HG02678 (cell line): ENCODE measurements around the gene RMI1.

Experiments used
- ATAC-seq: cut with Tn5 transposase; IDR thresholded peaks from one replicate; pipeline ENCODE4 v1.9.1; 2021; ENCODE audit warnings: mild to moderate bottlenecking, moderate library complexity; ENCODE audit not compliant: unreplicated experiment

The RMI1 gene

DNA sequence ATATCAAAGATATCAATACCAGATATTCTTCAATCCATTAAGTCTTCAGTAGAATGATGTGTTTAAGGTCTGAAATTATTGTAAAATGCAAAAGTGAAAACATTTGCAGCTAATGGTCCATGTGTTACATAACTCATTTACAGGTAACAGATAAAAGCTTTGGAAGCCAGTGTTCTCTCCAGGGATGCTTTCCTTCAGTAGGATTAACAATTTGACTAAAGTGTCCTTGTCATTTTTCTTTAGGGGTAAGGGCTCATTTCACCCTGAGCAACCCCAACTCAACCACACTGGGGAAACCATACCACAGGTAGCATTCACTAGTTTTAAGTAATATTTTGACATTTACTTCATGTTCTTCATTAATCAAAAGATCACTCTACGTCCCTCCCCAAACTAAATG, 13.5 kb upstream of the RMI1 start:
- ATAC-seq, result no peak

DNA sequence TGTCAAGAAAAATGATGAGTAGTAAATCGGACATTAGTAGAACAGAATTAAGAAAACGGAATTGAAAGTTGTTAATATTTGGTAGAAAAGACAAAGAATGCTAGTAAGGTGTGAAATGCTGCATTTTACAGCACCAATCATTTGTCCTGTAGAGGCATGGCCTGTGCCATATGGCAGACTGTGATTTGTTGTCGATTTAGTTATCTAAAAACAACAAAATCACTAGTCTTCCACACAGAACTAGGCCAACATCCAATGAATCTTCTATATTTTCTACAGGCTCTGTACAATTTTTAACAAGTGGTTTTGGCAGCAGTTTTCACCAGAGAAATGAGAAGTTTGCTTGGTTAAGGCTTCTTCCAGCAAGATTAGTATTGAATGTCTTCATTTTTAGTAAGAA, 11.0 kb upstream of the RMI1 start:
- no peak for ATAC-seq

GRCh38 chr9:83971485-83971884, 9.1 kb upstream of the RMI1 start:
- no peak for ATAC-seq

- ATAC-seq, result no peak
Measured at GRCh38 chr9:83972286-83972685, 8.3 kb upstream of the RMI1 start.

- no peak for ATAC-seq
Measured at GRCh38 chr9:83975300-83975699, 5.3 kb upstream of the RMI1 start.

GRCh38 chr9:83976372-83976771, 4.2 kb upstream of the RMI1 start:
- no peak for ATAC-seq

DNA sequence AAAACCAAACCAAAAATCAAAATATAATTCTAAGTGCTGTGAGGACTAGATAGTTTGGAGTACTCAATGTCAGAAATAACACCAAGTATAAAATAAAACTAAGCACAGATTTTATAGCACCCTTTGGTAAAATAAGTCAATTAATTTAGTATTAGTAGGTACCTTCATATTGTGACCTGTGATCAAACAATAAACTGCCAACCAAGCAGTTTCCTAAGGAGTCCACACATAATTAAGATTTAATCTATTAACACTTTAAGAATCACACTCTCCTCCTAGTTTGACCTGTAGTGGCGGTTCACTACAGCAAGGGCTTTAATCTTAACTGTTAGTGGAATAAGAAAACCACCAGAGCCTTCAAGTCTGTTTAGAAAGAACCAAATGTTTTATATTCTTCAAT, 3.4 kb upstream of the RMI1 start:
- ATAC-seq, result no peak

DNA sequence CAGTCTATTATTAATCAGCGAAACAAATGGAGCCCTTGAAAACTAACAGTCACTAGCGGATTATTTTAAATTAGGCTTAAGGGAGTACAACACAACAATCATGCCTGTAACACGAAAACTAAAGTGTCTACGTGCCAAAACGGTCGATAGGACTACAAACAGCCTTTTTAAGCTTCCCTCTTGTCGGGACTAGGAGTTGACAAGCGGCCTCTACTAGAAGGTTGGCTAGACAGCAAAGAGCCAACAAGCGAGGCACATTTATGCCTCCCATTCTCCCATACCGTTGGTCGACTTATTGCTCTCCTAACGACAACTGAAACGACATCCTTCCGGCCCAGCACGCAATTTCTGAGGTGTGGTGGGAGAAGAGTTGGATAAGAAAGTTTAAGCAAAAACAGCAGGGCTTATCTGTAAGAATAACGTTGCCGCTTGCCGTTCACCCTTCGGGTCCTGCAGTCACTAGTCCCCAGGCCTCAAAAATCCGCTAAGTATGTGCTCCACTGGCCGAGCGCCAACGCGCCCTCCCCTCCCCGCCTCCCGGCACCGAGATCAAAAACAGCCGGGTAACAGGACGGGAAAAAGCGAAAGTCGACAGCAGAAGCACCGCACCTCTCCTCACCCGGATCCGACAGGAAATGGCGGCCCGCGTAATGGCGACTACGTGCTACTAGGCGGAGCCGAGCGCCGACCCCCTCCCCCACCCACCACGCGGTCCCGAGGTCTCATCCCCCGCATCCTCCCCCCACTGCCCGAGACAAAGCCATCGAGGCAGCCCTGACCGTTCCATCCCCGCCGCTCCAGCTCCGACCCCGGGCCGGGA, 1.4 kb upstream of the RMI1 start:
- ATAC-seq, result peak; percentile 29

GRCh38 chr9:83979812-83980394, 702 bp upstream of the RMI1 start, which contains the start of gene HNRNPK:
TSS of gene HNRNPK (minus strand) at chr9:83980215. CDS start at chr9:83978252, 1,963 bp downstream.
- peak; percentile 85 for ATAC-seq

- no peak for ATAC-seq
Measured at GRCh38 chr9:83981126-83981871, 694 bp downstream of the RMI1 start.

DNA sequence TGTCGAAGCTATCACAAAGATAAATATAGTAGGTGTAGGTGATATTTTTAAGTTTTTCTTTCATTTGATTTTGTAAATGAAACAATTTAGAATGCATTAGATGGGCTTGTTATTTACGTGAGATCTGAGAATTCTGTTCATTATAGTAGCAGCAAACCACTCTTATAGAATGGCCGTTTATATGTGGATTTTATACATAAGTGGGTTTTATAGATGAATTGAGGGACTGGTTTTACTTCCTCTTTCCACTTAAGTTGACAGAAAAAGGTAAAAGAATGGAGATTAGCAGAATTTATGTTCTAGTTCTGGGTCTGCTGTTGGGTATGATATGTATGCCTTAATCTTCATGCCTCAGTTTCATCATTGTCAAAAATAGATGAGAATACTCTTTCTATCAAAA, 5.6 kb downstream of the RMI1 start:
- ATAC-seq, result no peak

- ATAC-seq, result no peak
Measured at GRCh38 chr9:83986765-83987401, 6.3 kb downstream of the RMI1 start.

DNA sequence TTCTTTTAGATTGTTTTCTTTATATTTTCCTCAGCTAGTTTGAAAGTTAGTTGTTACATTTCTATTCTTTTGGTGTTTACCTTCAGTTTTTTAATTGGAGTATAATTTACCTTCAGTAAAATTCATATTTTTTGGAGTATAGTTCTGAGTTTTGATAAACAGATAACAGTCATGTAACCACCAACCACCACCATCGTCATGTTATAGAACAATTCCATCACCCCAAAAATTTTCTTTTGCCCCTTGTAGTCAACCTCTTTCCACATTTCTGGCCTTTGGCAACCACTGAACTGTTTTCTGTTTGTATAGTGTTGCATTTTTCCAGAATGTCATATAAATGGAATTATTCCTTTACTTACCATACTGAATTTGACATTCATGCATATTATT, 6.8 kb downstream of the RMI1 start:
- no peak for ATAC-seq

GRCh38 chr9:83988411-83988810, 7.8 kb downstream of the RMI1 start:
- no peak for ATAC-seq

- ATAC-seq, result no peak
Measured at GRCh38 chr9:83991355-83991754, 10.8 kb downstream of the RMI1 start.

- no peak for ATAC-seq
Measured at GRCh38 chr9:83992407-83992806, 11.8 kb downstream of the RMI1 start.

DNA sequence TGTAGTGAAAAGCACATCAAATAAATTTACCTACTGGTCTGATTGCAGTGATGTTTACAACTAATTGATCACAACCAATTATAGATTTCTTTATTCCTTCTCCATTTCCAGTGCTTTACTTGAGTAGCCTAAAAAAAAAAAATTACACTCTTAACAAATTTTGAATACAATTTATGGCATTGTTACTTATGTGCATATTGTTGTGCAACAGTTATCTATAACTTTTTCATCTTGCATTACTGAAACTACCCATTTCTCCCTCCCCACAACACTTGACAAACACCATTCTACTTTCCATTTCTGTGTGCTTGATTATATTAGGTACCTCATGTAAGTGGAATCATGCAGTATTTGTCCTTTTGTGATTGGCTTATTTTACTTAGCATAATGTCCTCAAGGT, 12.3 kb downstream of the RMI1 start:
- no peak for ATAC-seq

DNA sequence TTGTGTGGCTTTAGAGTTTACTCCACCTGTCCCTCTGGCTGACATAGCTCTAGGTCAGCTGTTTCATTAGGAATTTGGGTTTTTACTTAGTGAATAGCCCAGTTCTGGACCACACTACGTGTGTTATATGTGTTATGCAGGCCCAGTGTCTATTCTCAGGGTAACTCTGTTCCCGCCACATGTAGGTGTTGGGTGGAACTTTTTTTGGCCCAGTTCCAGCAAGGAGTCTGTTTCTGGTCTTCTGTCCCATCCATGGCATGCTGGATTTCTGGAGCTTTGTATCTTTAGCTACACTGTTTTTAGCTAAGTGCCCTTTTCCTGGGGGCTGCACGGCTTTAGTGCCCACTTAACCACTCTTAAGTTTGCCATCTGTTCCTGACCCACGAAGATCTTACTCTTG, 15.5 kb downstream of the RMI1 start:
- no peak for ATAC-seq

DNA sequence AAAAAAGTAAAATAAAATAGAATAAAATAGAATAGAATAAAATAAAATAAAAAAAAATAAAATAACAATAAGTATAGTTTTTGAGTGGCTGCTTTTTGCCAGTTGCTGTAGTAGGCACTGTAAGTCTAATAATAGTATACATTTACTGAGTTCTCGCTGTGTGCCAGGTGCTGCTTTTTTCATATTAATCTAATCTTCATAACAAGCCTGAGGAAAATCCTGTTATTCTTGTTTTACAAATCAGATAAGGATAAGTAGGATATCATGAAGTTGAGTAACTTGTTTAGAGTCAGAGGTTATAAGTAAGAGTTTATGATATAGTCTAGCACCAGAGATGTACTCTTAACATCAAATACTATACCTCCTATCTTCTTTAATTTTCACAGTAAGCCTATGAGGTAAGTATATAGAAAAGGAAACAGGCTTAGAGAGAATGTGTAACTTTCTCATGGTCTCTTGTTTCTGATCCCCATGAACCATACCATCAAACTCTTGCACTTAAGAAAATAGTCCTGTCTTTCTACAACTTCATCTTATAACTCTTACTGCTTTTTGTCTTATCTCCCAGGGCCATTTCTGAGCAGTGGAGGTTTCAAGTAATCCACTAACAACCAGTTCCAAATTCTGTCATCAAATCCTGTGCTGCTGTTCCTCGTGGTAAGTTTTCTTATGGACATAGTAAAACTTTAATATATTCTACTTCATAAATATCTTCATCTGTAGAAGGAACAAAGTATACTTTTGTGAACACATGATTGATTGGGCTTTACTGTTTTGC, 18.7 kb downstream of the RMI1 start:
- no peak for ATAC-seq

DNA sequence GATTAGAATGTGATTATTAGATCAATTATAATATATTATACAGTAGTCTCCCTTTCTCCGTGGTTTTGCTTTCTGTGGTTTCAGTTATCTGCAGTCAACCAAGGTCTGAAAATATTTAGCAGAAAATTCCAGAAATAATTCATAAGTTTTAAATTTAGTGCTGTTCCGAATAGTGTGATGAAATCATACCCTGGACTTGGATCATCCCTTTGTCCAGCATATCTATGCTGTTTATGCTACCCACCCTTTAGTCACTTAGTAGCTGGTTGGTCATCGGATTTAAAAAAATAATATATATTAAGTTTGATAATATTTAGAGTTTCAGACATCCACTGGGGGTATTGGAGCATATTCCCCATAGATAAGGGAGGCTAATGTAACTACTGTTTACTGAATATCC, 19.6 kb downstream of the RMI1 start:
- ATAC-seq, result no peak

DNA sequence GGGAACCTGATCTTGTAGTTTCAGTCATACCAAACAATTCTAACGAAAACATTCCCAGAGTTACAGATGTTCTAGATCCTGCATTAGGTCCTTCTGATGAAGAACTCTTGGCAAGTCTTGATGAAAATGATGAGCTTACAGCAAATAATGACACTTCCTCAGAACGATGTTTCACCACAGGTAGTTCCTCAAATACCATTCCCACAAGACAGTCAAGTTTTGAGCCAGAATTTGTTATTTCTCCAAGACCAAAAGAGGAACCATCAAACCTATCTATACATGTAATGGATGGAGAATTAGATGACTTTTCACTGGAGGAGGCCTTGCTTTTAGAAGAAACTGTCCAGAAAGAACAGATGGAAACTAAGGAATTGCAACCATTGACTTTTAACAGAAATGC, 21.0 kb downstream of the RMI1 start:
- ATAC-seq, result no peak
